ENCODE results near the gene POLR2J.
"Not testable (repeated sequence)": the region's sequence is repeated elsewhere in the genome, so short reads cannot be mapped to it uniquely, and the experiment has no call there.

POLR2J gene

GRCh38 chr7:102497308-102497707 is 18.6 kb upstream of the POLR2J start:
- H3K27ac ChIP-seq (ENCODE audit: low read length, poor library complexity, severe bottlenecking); H3K9ac ChIP-seq (ENCODE audit: low read length); H3K79me1 ChIP-seq (replicated peaks; ENCODE audit: low read length, poor library complexity, severe bottlenecking); H4K8ac ChIP-seq (ENCODE audit: low read length); H3K4me2 ChIP-seq (ENCODE audit: low read length, poor library complexity, severe bottlenecking); DNase-seq; H3K27me3 ChIP-seq (ENCODE audit: control insufficient read depth in 1 of 2, insufficient read depth in 1 of 2, low read length in 2 of 2); H3K4me3 ChIP-seq (ENCODE audit: insufficient read depth in 1 of 2, low read depth in 1 of 2, low read length in 2 of 2); H2AFZ ChIP-seq (ENCODE audit: low read depth, low read length); H3K9me3 ChIP-seq (ENCODE audit: control insufficient read depth, low read length); H3K4ac ChIP-seq (ENCODE audit: low read depth in 1 of 2, low read length in 2 of 2); H4K91ac ChIP-seq (ENCODE audit: low read length); H2BK15ac ChIP-seq (ENCODE audit: low read depth, poor library complexity, severe bottlenecking); H2BK5ac ChIP-seq (ENCODE audit: low read depth, low read length, poor library complexity, severe bottlenecking); H3K23ac ChIP-seq (ENCODE audit: low read length in 2 of 2); H2BK120ac ChIP-seq (ENCODE audit: low read depth, low read length); H3K14ac ChIP-seq (ENCODE audit: low read length in 2 of 2); H2BK12ac ChIP-seq (ENCODE audit: low read length in 2 of 2); H2AK5ac ChIP-seq (ENCODE audit: low read length, severe bottlenecking); H3K18ac ChIP-seq (ENCODE audit: low read depth in 1 of 2, low read length in 2 of 2); H3K36me3 ChIP-seq (ENCODE audit: control insufficient read depth in 1 of 2, insufficient read depth in 2 of 2, low read depth in 1 of 2, low read length in 2 of 2); H3K4me1 ChIP-seq (ENCODE audit: control insufficient read depth, insufficient read depth, low read depth, low read length): not testable (repeated sequence)
- WGBS: no CpG with 5 or more reads among the region's 5 CpGs

GRCh38 chr7:102496861-102497260 is 18.1 kb upstream of the POLR2J start:
- not testable (repeated sequence) for H3K9me3 ChIP-seq (ENCODE audit: control insufficient read depth, low read length); H3K79me1 ChIP-seq (replicated peaks; ENCODE audit: low read length, poor library complexity, severe bottlenecking); DNase-seq; H2BK5ac ChIP-seq (ENCODE audit: low read depth, low read length, poor library complexity, severe bottlenecking); H3K4me1 ChIP-seq (ENCODE audit: control insufficient read depth, insufficient read depth, low read depth, low read length); H4K91ac ChIP-seq (ENCODE audit: low read length); H3K9ac ChIP-seq (ENCODE audit: low read length); H3K4ac ChIP-seq (ENCODE audit: low read depth in 1 of 2, low read length in 2 of 2); H3K14ac ChIP-seq (ENCODE audit: low read length in 2 of 2); H3K4me2 ChIP-seq (ENCODE audit: low read length, poor library complexity, severe bottlenecking); H2AK5ac ChIP-seq (ENCODE audit: low read length, severe bottlenecking); H3K18ac ChIP-seq (ENCODE audit: low read depth in 1 of 2, low read length in 2 of 2); H2BK120ac ChIP-seq (ENCODE audit: low read depth, low read length); H3K23ac ChIP-seq (ENCODE audit: low read length in 2 of 2); H3K36me3 ChIP-seq (ENCODE audit: control insufficient read depth in 1 of 2, insufficient read depth in 2 of 2, low read depth in 1 of 2, low read length in 2 of 2); H4K8ac ChIP-seq (ENCODE audit: low read length); H3K27ac ChIP-seq (ENCODE audit: low read length, poor library complexity, severe bottlenecking); H2BK15ac ChIP-seq (ENCODE audit: low read depth, poor library complexity, severe bottlenecking); H3K4me3 ChIP-seq (ENCODE audit: insufficient read depth in 1 of 2, low read depth in 1 of 2, low read length in 2 of 2); H3K27me3 ChIP-seq (ENCODE audit: control insufficient read depth in 1 of 2, insufficient read depth in 1 of 2, low read length in 2 of 2); H2BK12ac ChIP-seq (ENCODE audit: low read length in 2 of 2); H2AFZ ChIP-seq (ENCODE audit: low read depth, low read length)
- WGBS: no CpG with 5 or more reads among the region's 10 CpGs

DNA sequence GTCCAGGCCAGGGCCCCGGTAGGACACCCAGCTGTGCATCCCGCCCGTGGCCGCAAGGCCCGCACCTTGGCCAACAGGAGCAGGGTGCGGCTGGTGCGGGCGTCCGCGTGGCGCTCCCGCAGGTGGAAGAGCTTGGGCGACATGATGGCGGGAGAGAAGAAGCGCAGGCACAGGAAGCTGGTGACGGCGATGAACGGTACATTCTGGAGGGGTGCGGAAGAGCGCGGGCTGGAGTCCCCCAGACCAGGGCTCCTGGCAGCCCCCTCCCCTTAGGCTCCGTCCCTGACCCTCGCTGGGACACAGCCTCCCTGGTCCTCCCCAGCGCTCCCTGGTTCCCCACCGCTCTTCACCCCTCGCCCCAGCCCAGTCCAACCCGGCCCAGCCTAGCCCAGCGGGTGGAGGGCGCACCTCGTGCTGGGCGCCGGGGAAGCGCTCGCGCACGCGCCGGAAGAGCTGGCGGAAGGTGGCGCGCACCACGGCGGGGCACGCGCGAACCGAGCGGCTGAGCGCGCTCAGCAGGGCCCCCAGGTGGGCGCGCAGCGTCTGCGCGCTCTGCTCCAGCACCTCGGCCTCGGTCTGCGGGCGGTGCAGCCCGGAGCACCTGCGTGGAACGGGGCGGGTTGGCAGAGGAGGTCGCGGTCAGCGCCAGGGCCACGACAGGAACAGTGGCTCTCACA is 15.9 kb upstream of the POLR2J start:
- not testable (repeated sequence) for H3K18ac ChIP-seq (ENCODE audit: low read depth in 1 of 2, low read length in 2 of 2); H3K4me2 ChIP-seq (ENCODE audit: low read length, poor library complexity, severe bottlenecking); H2BK5ac ChIP-seq (ENCODE audit: low read depth, low read length, poor library complexity, severe bottlenecking); H4K91ac ChIP-seq (ENCODE audit: low read length); H3K27ac ChIP-seq (ENCODE audit: low read length, poor library complexity, severe bottlenecking); H3K23ac ChIP-seq (ENCODE audit: low read length in 2 of 2); H3K4ac ChIP-seq (ENCODE audit: low read depth in 1 of 2, low read length in 2 of 2); H3K14ac ChIP-seq (ENCODE audit: low read length in 2 of 2); DNase-seq; H3K27me3 ChIP-seq (ENCODE audit: control insufficient read depth in 1 of 2, insufficient read depth in 1 of 2, low read length in 2 of 2); H2BK12ac ChIP-seq (ENCODE audit: low read length in 2 of 2); H4K8ac ChIP-seq (ENCODE audit: low read length); H3K36me3 ChIP-seq (ENCODE audit: control insufficient read depth in 1 of 2, insufficient read depth in 2 of 2, low read depth in 1 of 2, low read length in 2 of 2); H2AK5ac ChIP-seq (ENCODE audit: low read length, severe bottlenecking); H3K9ac ChIP-seq (ENCODE audit: low read length); H2BK15ac ChIP-seq (ENCODE audit: low read depth, poor library complexity, severe bottlenecking); H2BK120ac ChIP-seq (ENCODE audit: low read depth, low read length); H3K9me3 ChIP-seq (ENCODE audit: control insufficient read depth, low read length); H3K79me1 ChIP-seq (replicated peaks; ENCODE audit: low read length, poor library complexity, severe bottlenecking); H2AFZ ChIP-seq (ENCODE audit: low read depth, low read length); H3K4me3 ChIP-seq (ENCODE audit: insufficient read depth in 1 of 2, low read depth in 1 of 2, low read length in 2 of 2); H3K4me1 ChIP-seq (ENCODE audit: control insufficient read depth, insufficient read depth, low read depth, low read length)
- no CpG with 5 or more reads among the region's 67 CpGs for WGBS

- not testable (repeated sequence) for H2BK120ac ChIP-seq (ENCODE audit: low read depth, low read length); H3K27ac ChIP-seq (ENCODE audit: low read length, poor library complexity, severe bottlenecking)
- WGBS: no CpG with 5 or more reads among the region's 15 CpGs
These were observed 15.3 kb upstream of the POLR2J start for GRCh38 chr7:102494026-102494425.

More at GRCh38 chr7:102494026-102494425, 15.3 kb upstream of the POLR2J start:
- H2BK12ac ChIP-seq (ENCODE audit: low read length in 2 of 2); H3K27me3 ChIP-seq (ENCODE audit: control insufficient read depth in 1 of 2, insufficient read depth in 1 of 2, low read length in 2 of 2); H3K4me2 ChIP-seq (ENCODE audit: low read length, poor library complexity, severe bottlenecking); H3K4ac ChIP-seq (ENCODE audit: low read depth in 1 of 2, low read length in 2 of 2); DNase-seq; H2BK5ac ChIP-seq (ENCODE audit: low read depth, low read length, poor library complexity, severe bottlenecking); H3K9ac ChIP-seq (ENCODE audit: low read length); H3K4me3 ChIP-seq (ENCODE audit: insufficient read depth in 1 of 2, low read depth in 1 of 2, low read length in 2 of 2); H4K8ac ChIP-seq (ENCODE audit: low read length); H3K79me1 ChIP-seq (replicated peaks; ENCODE audit: low read length, poor library complexity, severe bottlenecking); H2AK5ac ChIP-seq (ENCODE audit: low read length, severe bottlenecking); H3K4me1 ChIP-seq (ENCODE audit: control insufficient read depth, insufficient read depth, low read depth, low read length); H3K14ac ChIP-seq (ENCODE audit: low read length in 2 of 2); H4K91ac ChIP-seq (ENCODE audit: low read length); H2BK15ac ChIP-seq (ENCODE audit: low read depth, poor library complexity, severe bottlenecking); H3K36me3 ChIP-seq (ENCODE audit: control insufficient read depth in 1 of 2, insufficient read depth in 2 of 2, low read depth in 1 of 2, low read length in 2 of 2); H3K9me3 ChIP-seq (ENCODE audit: control insufficient read depth, low read length); H3K18ac ChIP-seq (ENCODE audit: low read depth in 1 of 2, low read length in 2 of 2); H3K23ac ChIP-seq (ENCODE audit: low read length in 2 of 2); H2AFZ ChIP-seq (ENCODE audit: low read depth, low read length): not testable (repeated sequence)
